Erythroblast (primary cell): Measurements from ENCODE around the gene ARPC5L.

Experiments used
- GATA1 ChIP-seq: IDR thresholded peaks from 2 replicates; pipeline ENCODE4 v1.6.1; 2011; ENCODE audit warnings: low read depth, mild to moderate bottlenecking, control low read depth, low read length, moderate library complexity
- POLR2A ChIP-seq: IDR thresholded peaks from 2 replicates; pipeline ENCODE4 v1.6.1; 2011; ENCODE audit warnings: mild to moderate bottlenecking, low read length

DNA sequence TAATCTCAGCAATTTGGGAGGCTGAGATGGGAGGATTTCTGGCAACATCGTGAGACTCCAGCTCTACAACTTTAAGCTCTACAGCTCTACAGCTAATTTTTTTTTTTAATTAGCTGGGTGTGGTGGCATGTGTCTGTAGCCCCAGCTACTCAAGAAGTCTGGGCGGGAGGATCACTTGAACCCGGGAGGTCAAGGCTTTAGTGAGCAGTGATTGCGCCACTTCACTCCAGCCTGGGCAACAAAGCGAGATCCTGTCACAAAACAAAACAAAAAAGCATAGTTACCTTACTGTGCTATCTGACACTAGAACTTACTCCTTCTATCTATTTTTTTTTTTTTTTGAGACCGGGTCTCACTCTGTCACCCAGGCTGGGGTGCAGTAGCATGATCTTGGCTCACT, 15.0 kb upstream of the ARPC5L start:
- TF ChIP-seq POLR2A: no peak
- no peak for TF ChIP-seq GATA1
